Left hindlimb (tissue), 1 donor: ENCODE data around the gene FHL5.
"Not testable (repeated sequence)": the region's sequence is repeated elsewhere in the genome, so short reads cannot be mapped to it uniquely, and the experiment has no call there.

Experiments
- DNase-seq: peaks from one replicate; pipeline ENCODE4 v3.0.0-alpha.2; 2018

FHL5 gene

GRCh38 chr6:96562886-96563285, at the start of gene FHL5:
Gene FHL5, plus strand, starts transcription at chr6:96563128. Its CDS starts 40,486 bp downstream, at chr6:96603614.
- no peak for DNase-seq

- no peak for DNase-seq
Measured at GRCh38 chr6:96520171-96521115, 42.5 kb upstream of the FHL5 start.

- no peak for DNase-seq
Measured at GRCh38 chr6:96521306-96521643, 41.7 kb upstream of the FHL5 start.

GRCh38 chr6:96521644-96522464, 41.1 kb upstream of the FHL5 start, which contains the start of gene UFL1:
Gene UFL1, plus strand, starts transcription at chr6:96521806. Its CDS starts 68 bp downstream, at chr6:96521874.
- peak; percentile 96 for DNase-seq

GRCh38 chr6:96522465-96523009, 40.4 kb upstream of the FHL5 start:
- no peak for DNase-seq

GRCh38 chr6:96528193-96528592, 34.7 kb upstream of the FHL5 start:
- no peak for DNase-seq

- no peak for DNase-seq
Measured at GRCh38 chr6:96532399-96532798, 30.5 kb upstream of the FHL5 start.

GRCh38 chr6:96537726-96538125, 25.2 kb upstream of the FHL5 start:
- DNase-seq: no peak

GRCh38 chr6:96542702-96543101, 20.2 kb upstream of the FHL5 start:
- no peak for DNase-seq

- DNase-seq: no peak
Measured at GRCh38 chr6:96545882-96546281, 17.0 kb upstream of the FHL5 start.

GRCh38 chr6:96547654-96548053, 15.3 kb upstream of the FHL5 start:
- DNase-seq: no peak

- DNase-seq: no peak
Measured at GRCh38 chr6:96554558-96554957, 8.4 kb upstream of the FHL5 start.

GRCh38 chr6:96559740-96560139, 3.2 kb upstream of the FHL5 start:
- DNase-seq: not testable (repeated sequence)

GRCh38 chr6:96563853-96564252, 925 bp downstream of the FHL5 start:
- DNase-seq: no peak

GRCh38 chr6:96570053-96570452, 7.1 kb downstream of the FHL5 start:
- DNase-seq: no peak

GRCh38 chr6:96571551-96571950, 8.6 kb downstream of the FHL5 start:
- DNase-seq: no peak

GRCh38 chr6:96575359-96575758, 12.4 kb downstream of the FHL5 start:
- no peak for DNase-seq

GRCh38 chr6:96576221-96576620, 13.3 kb downstream of the FHL5 start:
- no peak for DNase-seq

- no peak for DNase-seq
Measured at GRCh38 chr6:96582021-96582420, 19.1 kb downstream of the FHL5 start.

- DNase-seq: no peak
Measured at GRCh38 chr6:96582436-96582835, 19.5 kb downstream of the FHL5 start.

GRCh38 chr6:96604420-96604819, 41.5 kb downstream of the FHL5 start:
- DNase-seq: no peak

- DNase-seq: no peak
Measured at GRCh38 chr6:96608074-96608473, 45.1 kb downstream of the FHL5 start.

GRCh38 chr6:96610019-96610418, 47.1 kb downstream of the FHL5 start:
- no peak for DNase-seq
